NB4 (cell line): ENCODE data around the gene INSR.

Source experiments
- DNase-seq: peaks from one replicate; pipeline ENCODE4 v3.0.0; 2010; ENCODE audit warnings: low read depth
- H3K4me3 ChIP-seq: one replicate; pipeline ENCODE4 v1.5.1; 2011; ENCODE audit warnings: mild to moderate bottlenecking, low read depth, low read length, moderate library complexity
- CTCF ChIP-seq: IDR thresholded peaks from one replicate; pipeline ENCODE4 v1.5.1; 2012; ENCODE audit warnings: low read depth, low read length
- MAX ChIP-seq: IDR thresholded peaks from 2 replicates; pipeline ENCODE4 v1.6.1; 2011; ENCODE audit warnings: low read depth, low read length
- MYC ChIP-seq: IDR thresholded peaks from 2 replicates; pipeline ENCODE4 v1.6.1; 2011; ENCODE audit warnings: low read depth, low read length
- POLR2A ChIP-seq: IDR thresholded peaks from 2 replicates; pipeline ENCODE4 v1.6.1; 2011; ENCODE audit warnings: mild to moderate bottlenecking; ENCODE audit not compliant: insufficient read length; ENCODE audit errors: extremely low read depth

The INSR gene

GRCh38 chr19:7260161-7260560, 34.1 kb downstream of the INSR start:
- DNase-seq, result no peak

GRCh38 chr19:7258840-7259395, 35.3 kb downstream of the INSR start:
- no peak for TF ChIP-seq MAX
- no peak for TF ChIP-seq POLR2A
- no peak for TF ChIP-seq CTCF
- no peak for TF ChIP-seq MYC
- H3K4me3 ChIP-seq, result no peak overlapping the region
- DNase-seq, result no peak

More at GRCh38 chr19:7260161-7260560, 34.1 kb downstream of the INSR start:
- no peak overlapping the region for H3K4me3 ChIP-seq
- no peak for TF ChIP-seq MYC
- TF ChIP-seq CTCF, result no peak
- no peak for TF ChIP-seq MAX
- no peak for TF ChIP-seq POLR2A

- H3K4me3 ChIP-seq, result no peak overlapping the region
- TF ChIP-seq POLR2A (no peak), CTCF (no peak), MAX (no peak), MYC (no peak)
- DNase-seq, result no peak
Measured at GRCh38 chr19:7258041-7258839, 36.0 kb downstream of the INSR start.

GRCh38 chr19:7257148-7258040, 36.8 kb downstream of the INSR start:
- no peak overlapping the region for H3K4me3 ChIP-seq
- TF ChIP-seq MAX, result no peak
- TF ChIP-seq CTCF, result no peak
- TF ChIP-seq POLR2A, result no peak
- no peak for TF ChIP-seq MYC
- DNase-seq, result no peak

- no peak for DNase-seq
- TF ChIP-seq MAX (no peak), POLR2A (no peak), CTCF (no peak), MYC (no peak)
- H3K4me3 ChIP-seq, result no peak overlapping the region
Measured at GRCh38 chr19:7255631-7256030, 38.6 kb downstream of the INSR start.
